AG10803 (cell line): Measurements from ENCODE around the gene SCO2.

Experiments
- DNase-seq: peaks from one replicate; pipeline ENCODE4 v3.0.0; 2010; ENCODE audit warnings: low read depth
- H3K4me3 ChIP-seq: 2 replicates; pipeline ENCODE4 v1.5.1; 2011; ENCODE audit warnings: mild to moderate bottlenecking, low read length, control low read depth
- CTCF ChIP-seq: conservative IDR thresholded peaks from 2 replicates; pipeline ENCODE4 v1.5.1; 2011; ENCODE audit warnings: mild to moderate bottlenecking, low read length, control low read depth, inconsistent platforms

SCO2 gene

GRCh38 chr22:50502628-50503474, 22.5 kb downstream of the SCO2 start:
- DNase-seq, result no peak
- TF ChIP-seq CTCF, result no peak
- no peak overlapping the region for H3K4me3 ChIP-seq

- no peak for DNase-seq
- H3K4me3 ChIP-seq, result no peak overlapping the region
- TF ChIP-seq CTCF, result no peak
Measured at GRCh38 chr22:50502096-50502495, 23.3 kb downstream of the SCO2 start.

- DNase-seq, result no peak
- no peak for TF ChIP-seq CTCF
- no peak overlapping the region for H3K4me3 ChIP-seq
Measured at GRCh38 chr22:50500452-50500851, 24.9 kb downstream of the SCO2 start.

- TF ChIP-seq CTCF, result peak; percentile 67
- peak; percentile 40 for DNase-seq
- H3K4me3 ChIP-seq, result no peak overlapping the region
Measured at GRCh38 chr22:50498322-50498890, 27.0 kb downstream of the SCO2 start.

- no peak for DNase-seq
- TF ChIP-seq CTCF, result no peak
- no peak overlapping the region for H3K4me3 ChIP-seq
Measured at GRCh38 chr22:50497093-50497492, 28.3 kb downstream of the SCO2 start.

GRCh38 chr22:50490531-50491308, 34.7 kb downstream of the SCO2 start:
- H3K4me3 ChIP-seq, result no peak overlapping the region
- TF ChIP-seq CTCF, result no peak
- DNase-seq, result no peak
